Breast epithelium (tissue), 3 donors: ENCODE data around the gene PKD1L1.

Experiments used
- POLR2A ChIP-seq: fragments of 450-650 bp; IDR thresholded peaks from one replicate; pipeline ENCODE4 v1.6.1; 2016; ENCODE audit warnings: antibody characterized with exemption, mild to moderate bottlenecking, moderate library complexity
- POLR2AphosphoS5 ChIP-seq, 3 donors: sonication (generic); formaldehyde crosslinking; IDR thresholded peaks; one replicate each; pipeline ENCODE4 v1.6.1; 2017; ENCODE audit warnings: antibody characterized with exemption in 3 of 3
- TF ChIP-seq, protein P1 (sequence below), 3 donors: fragments of 450-650 bp; IDR thresholded peaks; one replicate each; pipeline ENCODE4 v1.5.1; 2016 to 2017; ENCODE audit warnings: antibody characterized with exemption in 3 of 3, mild to moderate bottlenecking in 3 of 3, moderate library complexity in 3 of 3

DNA sequence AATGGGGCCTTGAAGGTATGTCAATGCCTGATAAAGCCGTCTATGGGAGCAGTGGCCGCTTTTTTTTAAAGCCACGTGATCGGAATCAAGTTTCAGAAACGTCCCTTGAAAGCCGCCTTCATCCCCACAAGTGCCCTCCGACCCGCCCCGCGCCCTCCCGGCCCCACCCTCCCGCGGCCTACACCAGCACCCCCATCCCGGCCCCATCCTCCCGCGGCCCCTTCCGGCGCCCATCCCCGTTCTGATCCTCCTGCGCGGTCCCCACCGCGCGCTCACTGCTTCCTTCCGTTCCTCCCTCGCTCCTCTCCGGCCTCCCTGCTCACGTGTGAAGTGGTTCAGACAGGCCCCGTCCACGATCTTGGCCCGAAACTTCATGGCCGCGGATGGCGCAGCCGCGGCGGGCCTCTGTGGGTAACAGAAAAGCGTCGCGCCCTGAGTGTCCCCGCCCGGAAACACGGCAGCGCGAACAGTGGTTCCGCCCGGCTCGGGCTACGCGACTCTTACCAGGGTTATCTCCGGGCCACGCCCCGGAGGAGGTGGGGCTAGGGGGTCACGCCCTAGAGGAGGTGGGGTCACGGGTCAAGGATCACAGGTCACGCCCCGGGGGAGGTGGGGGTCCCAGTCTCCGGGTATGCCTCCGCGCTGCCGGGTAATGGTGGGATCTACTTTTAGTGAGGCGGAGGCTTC is 31.0 kb upstream of the PKD1L1 start, which contains the start of gene HUS1:
- TF ChIP-seq, protein P1, sequence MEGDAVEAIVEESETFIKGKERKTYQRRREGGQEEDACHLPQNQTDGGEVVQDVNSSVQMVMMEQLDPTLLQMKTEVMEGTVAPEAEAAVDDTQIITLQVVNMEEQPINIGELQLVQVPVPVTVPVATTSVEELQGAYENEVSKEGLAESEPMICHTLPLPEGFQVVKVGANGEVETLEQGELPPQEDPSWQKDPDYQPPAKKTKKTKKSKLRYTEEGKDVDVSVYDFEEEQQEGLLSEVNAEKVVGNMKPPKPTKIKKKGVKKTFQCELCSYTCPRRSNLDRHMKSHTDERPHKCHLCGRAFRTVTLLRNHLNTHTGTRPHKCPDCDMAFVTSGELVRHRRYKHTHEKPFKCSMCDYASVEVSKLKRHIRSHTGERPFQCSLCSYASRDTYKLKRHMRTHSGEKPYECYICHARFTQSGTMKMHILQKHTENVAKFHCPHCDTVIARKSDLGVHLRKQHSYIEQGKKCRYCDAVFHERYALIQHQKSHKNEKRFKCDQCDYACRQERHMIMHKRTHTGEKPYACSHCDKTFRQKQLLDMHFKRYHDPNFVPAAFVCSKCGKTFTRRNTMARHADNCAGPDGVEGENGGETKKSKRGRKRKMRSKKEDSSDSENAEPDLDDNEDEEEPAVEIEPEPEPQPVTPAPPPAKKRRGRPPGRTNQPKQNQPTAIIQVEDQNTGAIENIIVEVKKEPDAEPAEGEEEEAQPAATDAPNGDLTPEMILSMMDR (IDR thresholded peaks at IDR 0.05): no peak
- TF ChIP-seq POLR2A (no peak), POLR2AphosphoS5 (IDR thresholded peaks at IDR 0.05) (peak; percentile 69 to 82 (median 71))
